ENCODE results near the gene KCNJ6. TPM values are rescaled to one million over a fixed set of nuclear protein-coding genes. Genes with fewer than 3 reads are reported as not detected.

Gene KCNJ6
- total RNA-seq, 1 donor: 0.36 TPM

DNA sequence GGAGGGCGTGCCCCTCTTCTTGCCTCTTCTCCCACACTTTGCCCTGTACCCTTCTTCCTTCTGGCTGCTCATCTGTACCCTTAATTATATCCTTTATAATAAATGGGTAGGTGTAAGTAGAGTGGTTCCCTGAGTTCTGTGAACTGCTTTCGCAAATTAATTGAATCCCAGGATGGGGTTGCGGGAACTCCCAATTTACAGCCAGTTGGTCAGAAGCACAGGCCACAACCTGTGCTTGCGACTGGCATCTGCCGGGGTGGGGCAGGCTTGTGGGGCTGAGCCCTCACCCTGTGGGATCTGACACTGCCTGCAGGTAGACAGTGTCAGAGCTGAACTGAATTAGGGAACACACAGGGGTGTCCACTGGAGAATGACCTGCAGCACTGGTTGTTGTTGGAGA is 244.9 kb downstream of the KCNJ6 start:
- no peak overlapping the region for H3K27ac ChIP-seq (ENCODE audit: low read depth, low read length)
- peak; percentile 51 for DNase-seq (ENCODE audit: insufficient read length, low spot score, missing footprints)
- H3K79me2 ChIP-seq (ENCODE audit: insufficient read depth, low read length): no peaks in the 10 kb centered on the region
- no peaks in the 10 kb centered on the region for H3K36me3 ChIP-seq (ENCODE audit: insufficient read depth, low read length)
- no peaks in the 10 kb centered on the region for H4K20me1 ChIP-seq (ENCODE audit: insufficient read depth, low read length)
- H3K9me3 ChIP-seq (ENCODE audit: low read depth, low read length): no peaks in the 10 kb centered on the region
- no peak overlapping the region for H3K4me2 ChIP-seq (ENCODE audit: insufficient read depth, low read length)
- no peak overlapping the region for H3K4me3 ChIP-seq (ENCODE audit: insufficient read depth, low read length)
- H3K4me1 ChIP-seq (ENCODE audit: insufficient read depth, low read length): peaks cover 9% of the 10 kb centered on the region
- no peak overlapping the region for H2AFZ ChIP-seq (ENCODE audit: low read length)
- TF ChIP-seq, protein P1, sequence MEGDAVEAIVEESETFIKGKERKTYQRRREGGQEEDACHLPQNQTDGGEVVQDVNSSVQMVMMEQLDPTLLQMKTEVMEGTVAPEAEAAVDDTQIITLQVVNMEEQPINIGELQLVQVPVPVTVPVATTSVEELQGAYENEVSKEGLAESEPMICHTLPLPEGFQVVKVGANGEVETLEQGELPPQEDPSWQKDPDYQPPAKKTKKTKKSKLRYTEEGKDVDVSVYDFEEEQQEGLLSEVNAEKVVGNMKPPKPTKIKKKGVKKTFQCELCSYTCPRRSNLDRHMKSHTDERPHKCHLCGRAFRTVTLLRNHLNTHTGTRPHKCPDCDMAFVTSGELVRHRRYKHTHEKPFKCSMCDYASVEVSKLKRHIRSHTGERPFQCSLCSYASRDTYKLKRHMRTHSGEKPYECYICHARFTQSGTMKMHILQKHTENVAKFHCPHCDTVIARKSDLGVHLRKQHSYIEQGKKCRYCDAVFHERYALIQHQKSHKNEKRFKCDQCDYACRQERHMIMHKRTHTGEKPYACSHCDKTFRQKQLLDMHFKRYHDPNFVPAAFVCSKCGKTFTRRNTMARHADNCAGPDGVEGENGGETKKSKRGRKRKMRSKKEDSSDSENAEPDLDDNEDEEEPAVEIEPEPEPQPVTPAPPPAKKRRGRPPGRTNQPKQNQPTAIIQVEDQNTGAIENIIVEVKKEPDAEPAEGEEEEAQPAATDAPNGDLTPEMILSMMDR (IDR thresholded peaks at IDR 0.05; ENCODE audit: extremely low read depth, low read depth, low read length): no peak
- peaks cover 17% of the 10 kb centered on the region for H3K27me3 ChIP-seq (ENCODE audit: insufficient read depth, low read length)

DNA sequence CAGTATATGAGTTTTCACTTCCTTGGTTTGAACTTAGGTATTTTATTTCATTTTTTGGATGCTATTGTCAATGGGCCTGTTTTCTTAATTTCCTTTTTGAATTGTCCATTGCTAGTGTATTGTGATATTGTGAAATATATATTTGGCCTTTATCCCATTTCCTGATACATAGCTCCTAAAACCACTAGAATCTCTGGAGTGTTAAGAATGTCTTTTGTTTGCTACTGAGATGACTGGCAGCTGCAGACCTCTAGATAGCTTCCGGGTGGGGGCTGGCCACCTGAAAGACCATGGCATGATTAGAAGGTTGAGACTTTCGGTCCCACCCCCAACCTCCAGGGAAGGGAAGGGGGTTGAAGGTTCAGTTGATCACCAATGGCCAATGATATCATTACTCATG is 245.4 kb downstream of the KCNJ6 start:
- H3K4me1 ChIP-seq (ENCODE audit: insufficient read depth, low read length): peaks cover 9% of the 10 kb centered on the region
- peak; percentile 88 for DNase-seq (ENCODE audit: insufficient read length, low spot score, missing footprints)
- peaks cover 21% of the 10 kb centered on the region for H3K27me3 ChIP-seq (ENCODE audit: insufficient read depth, low read length)
- H3K27ac ChIP-seq (ENCODE audit: low read depth, low read length): no peak overlapping the region
- no peaks in the 10 kb centered on the region for H3K36me3 ChIP-seq (ENCODE audit: insufficient read depth, low read length)
- TF ChIP-seq, protein P1 (IDR thresholded peaks at IDR 0.05; ENCODE audit: extremely low read depth, low read depth, low read length): no peak
- no peaks in the 10 kb centered on the region for H3K79me2 ChIP-seq (ENCODE audit: insufficient read depth, low read length)
- no peaks in the 10 kb centered on the region for H3K9me3 ChIP-seq (ENCODE audit: low read depth, low read length)
- no peak overlapping the region for H2AFZ ChIP-seq (ENCODE audit: low read length)
- H4K20me1 ChIP-seq (ENCODE audit: insufficient read depth, low read length): no peaks in the 10 kb centered on the region
- no peak overlapping the region for H3K4me2 ChIP-seq (ENCODE audit: insufficient read depth, low read length)
- no peak overlapping the region for H3K4me3 ChIP-seq (ENCODE audit: insufficient read depth, low read length)

DNA sequence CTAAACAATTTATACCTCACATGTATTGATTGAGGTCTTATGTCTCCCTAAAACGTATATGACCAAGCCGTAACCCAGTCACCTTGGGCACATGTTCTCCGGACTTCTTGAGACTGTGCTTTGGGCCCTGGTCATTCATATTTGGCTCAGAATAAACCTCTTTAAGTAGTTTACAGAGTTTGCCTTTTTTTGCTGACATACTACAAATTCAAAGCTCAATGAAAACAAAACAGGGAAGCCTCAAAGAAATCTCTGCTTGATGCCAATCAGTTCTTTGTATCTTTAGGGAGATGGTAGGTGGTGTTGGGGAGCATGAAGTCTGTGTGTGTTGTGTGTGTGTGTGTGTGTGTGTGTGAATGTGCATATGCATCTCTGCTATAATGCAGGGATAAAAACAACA is 247.0 kb downstream of the KCNJ6 start:
- Histone ChIP-seq H3K36me3 (ENCODE audit: insufficient read depth, low read length) (no peaks in the 10 kb centered on the region), H3K9me3 (ENCODE audit: low read depth, low read length) (no peaks in the 10 kb centered on the region), H3K4me3 (ENCODE audit: insufficient read depth, low read length) (no peak overlapping the region), H3K79me2 (ENCODE audit: insufficient read depth, low read length) (no peaks in the 10 kb centered on the region), H3K27ac (ENCODE audit: low read depth, low read length) (no peak overlapping the region), H2AFZ (ENCODE audit: low read length) (no peak overlapping the region), H4K20me1 (ENCODE audit: insufficient read depth, low read length) (no peaks in the 10 kb centered on the region), H3K27me3 (ENCODE audit: insufficient read depth, low read length) (peaks cover 15% of the 10 kb centered on the region), H3K4me2 (ENCODE audit: insufficient read depth, low read length) (no peak overlapping the region), H3K4me1 (ENCODE audit: insufficient read depth, low read length) (peaks cover 9% of the 10 kb centered on the region)
- DNase-seq (ENCODE audit: insufficient read length, low spot score, missing footprints): no peak
- TF ChIP-seq, protein P1 (IDR thresholded peaks at IDR 0.05; ENCODE audit: extremely low read depth, low read depth, low read length): no peak

GRCh38 chr21:37668462-37669239 is 247.6 kb downstream of the KCNJ6 start:
- no peak overlapping the region for H3K4me3 ChIP-seq (ENCODE audit: insufficient read depth, low read length)
- H3K9me3 ChIP-seq (ENCODE audit: low read depth, low read length): no peaks in the 10 kb centered on the region
- peaks cover 9% of the 10 kb centered on the region for H3K4me1 ChIP-seq (ENCODE audit: insufficient read depth, low read length)
- no peak for DNase-seq (ENCODE audit: insufficient read length, low spot score, missing footprints)
- TF ChIP-seq, protein P1 (IDR thresholded peaks at IDR 0.05; ENCODE audit: extremely low read depth, low read depth, low read length): no peak
- H3K36me3 ChIP-seq (ENCODE audit: insufficient read depth, low read length): no peaks in the 10 kb centered on the region
- no peaks in the 10 kb centered on the region for H3K79me2 ChIP-seq (ENCODE audit: insufficient read depth, low read length)
- H4K20me1 ChIP-seq (ENCODE audit: insufficient read depth, low read length): no peaks in the 10 kb centered on the region
- peaks cover 12% of the 10 kb centered on the region for H3K27me3 ChIP-seq (ENCODE audit: insufficient read depth, low read length)
- no peak overlapping the region for H3K27ac ChIP-seq (ENCODE audit: low read depth, low read length)
- no peak overlapping the region for H2AFZ ChIP-seq (ENCODE audit: low read length)
- H3K4me2 ChIP-seq (ENCODE audit: insufficient read depth, low read length): no peak overlapping the region
